Stimulated activated CD4-positive, alpha-beta T cell treated with anti-CD3 and anti-CD28 coated beads, Interleukin-2, amount 100 ng/mL, for 48 hours (primary cell): ENCODE measurements around the gene PAPOLB.

Experiments used
- DNase-seq, 2 donors: peaks; one replicate each; pipeline ENCODE4 v3.0.0-alpha.2; 2020

PAPOLB gene

DNA sequence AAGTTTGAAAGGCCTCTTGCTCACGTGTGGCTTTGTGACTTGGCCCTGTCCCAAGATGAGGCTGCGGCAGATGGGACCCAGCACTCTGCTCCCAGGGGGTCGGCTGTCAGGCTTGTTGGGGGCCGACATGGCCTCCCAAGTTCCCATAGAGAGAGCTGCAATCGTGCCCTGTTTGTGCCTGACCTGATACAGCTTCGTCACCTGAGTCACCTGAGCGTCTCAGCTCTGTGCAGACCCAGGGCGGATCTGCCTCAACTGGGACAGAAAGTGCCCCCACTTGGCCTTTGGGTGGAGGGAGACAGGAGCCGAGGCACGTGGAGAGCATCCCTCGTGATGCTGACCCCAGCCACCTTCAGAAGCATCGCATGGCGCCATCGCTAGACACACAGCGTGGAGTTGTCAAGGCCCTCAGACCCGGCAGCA is 21.7 kb downstream of the PAPOLB start:
- no peak for DNase-seq

- no peak for DNase-seq
Measured at GRCh38 chr7:4838626-4839334, 23.1 kb downstream of the PAPOLB start.

- no peak for DNase-seq
Measured at GRCh38 chr7:4837803-4838625, 23.8 kb downstream of the PAPOLB start.

DNA sequence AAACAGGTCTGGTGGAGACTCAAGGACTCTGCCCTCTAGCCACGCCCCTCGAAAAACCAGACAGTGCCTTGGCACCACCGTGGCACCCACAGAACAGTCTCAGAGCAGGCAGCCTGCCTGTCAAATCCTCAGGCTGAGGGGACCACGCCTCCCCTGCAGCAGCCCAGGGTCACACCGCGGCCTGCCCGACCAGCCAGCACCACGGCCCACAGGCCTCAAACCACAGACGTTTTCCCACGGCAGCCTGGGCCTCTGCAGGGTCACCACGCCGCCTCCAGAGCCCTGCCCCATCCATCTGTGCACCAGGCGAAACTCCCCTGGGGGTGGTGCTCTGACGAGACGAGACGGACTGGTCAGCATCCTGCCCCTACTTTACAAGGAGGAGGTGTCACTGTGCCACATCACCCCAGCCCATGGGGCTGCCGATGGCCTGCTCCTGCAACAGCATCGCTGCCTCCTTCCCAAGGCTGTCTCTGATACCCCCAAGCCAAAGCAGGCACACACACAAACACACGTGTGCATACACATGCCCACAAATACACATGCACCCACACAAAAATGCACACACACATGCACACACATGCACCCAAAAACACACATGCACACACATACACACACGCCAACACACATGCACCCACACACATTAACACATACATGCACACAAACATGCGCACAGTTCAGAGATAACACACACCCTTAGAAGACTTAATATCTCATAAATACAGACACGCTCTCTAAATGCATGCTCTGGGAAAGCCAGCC is 24.6 kb downstream of the PAPOLB start:
- no peak for DNase-seq

DNA sequence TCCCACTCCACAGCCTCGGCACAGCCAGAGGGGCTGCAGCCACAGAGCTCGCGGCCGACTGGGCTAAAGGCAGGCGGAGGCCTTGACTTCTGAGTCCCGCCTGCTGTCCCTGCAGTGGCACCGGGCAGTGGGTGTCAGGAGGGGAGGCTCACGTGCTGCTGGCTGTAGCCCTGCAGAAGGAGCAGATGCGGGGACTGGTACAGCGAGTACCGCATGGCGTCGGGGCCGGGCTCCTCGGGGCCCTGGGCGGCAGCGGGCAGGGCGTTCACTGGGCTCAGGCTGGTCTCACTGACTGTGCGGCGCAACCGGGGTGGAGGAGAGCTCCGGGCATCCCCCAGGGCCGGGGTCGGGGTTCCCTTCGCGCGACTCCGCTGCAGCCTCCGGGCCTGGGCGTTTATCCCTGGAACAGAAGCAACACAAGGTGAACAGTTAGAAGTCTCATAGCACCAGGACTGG is 25.6 kb downstream of the PAPOLB start:
- DNase-seq, result no peak

DNA sequence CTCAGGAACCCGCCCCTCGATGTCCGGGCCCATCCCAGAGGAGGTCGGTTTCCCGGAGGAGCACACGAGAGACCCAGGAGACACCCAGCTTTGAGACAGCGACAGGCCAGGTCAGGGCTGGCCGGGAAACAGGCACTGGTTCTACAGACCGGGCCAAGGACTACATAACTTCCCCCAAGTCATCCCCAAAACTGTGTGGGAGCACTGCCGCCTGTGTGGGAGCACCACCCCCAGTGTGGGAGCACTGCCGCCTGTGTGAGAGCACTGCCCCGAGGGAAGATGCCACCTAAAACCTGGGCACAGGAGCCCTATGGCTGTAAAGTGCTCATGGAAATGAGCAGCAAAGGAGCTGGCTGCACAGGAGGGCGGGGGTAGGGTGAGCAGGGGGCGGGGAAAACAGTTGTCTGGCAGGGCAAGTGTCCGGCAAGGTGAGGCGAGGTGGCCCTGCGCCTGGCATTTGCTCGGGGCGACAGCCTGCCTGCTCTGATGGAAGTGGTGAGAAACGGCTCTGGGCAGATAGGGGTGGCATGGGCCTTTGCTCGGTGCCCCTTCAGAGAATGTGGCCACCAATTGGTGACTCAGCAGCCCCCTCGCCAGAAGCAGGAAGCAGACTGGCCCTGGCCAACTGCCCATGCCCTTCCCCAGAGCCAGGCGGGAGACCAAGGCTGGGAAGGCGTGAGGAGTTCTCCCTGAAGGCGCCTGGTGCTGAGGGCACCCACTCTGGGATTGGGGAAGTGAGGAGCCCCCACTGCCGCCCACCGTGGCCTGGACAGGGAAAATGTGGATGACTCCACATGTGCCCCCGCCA is 26.2 kb downstream of the PAPOLB start:
- no peak for DNase-seq

GRCh38 chr7:4834601-4835397 is 27.0 kb downstream of the PAPOLB start:
- no peak for DNase-seq

DNA sequence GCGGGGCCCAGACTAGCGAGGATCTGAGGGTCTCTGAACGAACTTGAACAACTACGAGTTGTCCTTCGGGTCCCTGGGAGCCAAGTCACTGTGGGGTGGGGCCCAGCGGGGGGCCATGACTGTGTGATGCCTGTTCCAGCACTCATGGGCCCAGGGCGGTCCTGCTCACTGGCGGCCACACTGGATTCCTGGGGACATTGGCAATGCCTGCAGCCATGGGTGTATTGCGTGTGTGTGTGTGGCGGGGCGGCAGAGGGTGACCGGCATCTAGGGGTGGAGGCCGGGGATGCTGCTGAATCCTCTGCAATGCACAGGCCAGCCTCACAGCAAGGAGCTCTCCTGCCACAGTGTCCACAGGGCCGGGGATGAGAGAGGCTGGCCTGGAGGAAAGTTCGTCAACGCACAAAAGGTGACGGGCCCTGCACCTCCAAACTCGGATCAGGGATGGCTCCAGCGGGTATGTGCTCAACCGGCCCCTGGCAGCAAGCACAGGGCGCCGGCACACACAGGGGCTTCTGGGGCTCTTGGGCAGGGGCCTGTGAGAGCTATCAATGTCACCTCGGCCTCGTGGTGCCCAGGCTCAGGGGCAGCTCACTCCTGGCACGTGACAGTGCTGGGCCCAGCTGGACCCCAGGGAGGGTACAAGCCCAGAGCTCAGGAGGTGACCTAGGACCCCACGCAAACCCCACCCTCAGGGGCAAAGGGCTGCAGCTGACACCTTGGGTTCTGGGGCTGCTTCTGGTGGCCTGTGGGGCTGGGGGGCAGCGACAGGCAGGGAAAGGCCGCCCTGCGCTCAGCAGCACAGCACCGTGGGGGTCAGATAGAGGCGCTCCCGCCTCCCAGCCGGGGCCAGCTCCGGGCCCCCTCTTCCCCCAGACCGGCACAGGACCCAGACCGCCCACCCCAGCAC is 27.9 kb downstream of the PAPOLB start:
- no peak for DNase-seq

DNA sequence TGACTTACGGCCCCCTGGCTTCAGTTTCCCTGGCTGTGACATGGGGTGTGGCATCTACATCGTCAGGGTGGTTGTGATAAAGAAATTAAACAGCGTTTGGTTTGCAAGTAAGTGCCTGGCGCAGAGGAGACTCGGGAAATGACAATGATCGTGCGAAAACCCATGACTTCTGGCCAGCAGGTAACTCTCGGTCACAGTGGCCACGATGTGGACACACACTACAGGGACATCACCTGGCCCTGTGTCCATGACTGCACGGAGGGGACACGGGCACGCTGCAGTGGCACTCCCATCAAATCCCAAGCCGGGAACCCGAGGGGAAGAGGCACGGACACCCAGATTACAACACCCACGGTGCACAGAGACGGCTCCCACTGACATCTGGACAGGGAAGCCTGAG is 28.7 kb downstream of the PAPOLB start:
- no peak for DNase-seq

DNA sequence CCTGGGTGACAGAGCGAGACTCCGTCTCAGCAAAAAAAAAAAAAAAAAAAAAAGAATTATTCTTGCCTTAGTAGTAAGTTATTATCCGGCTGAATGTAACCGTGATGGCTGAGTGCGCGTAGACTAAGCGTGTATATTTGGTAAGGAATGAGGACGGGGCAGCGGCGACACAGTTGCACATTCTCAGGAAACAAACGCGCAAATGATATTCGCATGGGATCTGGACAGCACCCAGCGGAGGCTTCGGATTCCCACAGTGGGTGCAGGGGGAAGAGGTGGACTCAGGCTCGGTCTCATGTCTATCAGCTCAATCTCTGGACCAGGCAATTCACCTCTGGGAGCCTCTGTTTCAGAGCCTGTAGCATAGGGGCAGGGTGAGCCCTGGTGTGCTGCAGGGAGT is 29.1 kb downstream of the PAPOLB start:
- DNase-seq, result no peak

- DNase-seq, result no peak
Measured at GRCh38 chr7:4831723-4832495, 29.9 kb downstream of the PAPOLB start.

- peak; percentile 42 to 45 for DNase-seq
Measured at GRCh38 chr7:4830176-4830575, 31.7 kb downstream of the PAPOLB start.

DNA sequence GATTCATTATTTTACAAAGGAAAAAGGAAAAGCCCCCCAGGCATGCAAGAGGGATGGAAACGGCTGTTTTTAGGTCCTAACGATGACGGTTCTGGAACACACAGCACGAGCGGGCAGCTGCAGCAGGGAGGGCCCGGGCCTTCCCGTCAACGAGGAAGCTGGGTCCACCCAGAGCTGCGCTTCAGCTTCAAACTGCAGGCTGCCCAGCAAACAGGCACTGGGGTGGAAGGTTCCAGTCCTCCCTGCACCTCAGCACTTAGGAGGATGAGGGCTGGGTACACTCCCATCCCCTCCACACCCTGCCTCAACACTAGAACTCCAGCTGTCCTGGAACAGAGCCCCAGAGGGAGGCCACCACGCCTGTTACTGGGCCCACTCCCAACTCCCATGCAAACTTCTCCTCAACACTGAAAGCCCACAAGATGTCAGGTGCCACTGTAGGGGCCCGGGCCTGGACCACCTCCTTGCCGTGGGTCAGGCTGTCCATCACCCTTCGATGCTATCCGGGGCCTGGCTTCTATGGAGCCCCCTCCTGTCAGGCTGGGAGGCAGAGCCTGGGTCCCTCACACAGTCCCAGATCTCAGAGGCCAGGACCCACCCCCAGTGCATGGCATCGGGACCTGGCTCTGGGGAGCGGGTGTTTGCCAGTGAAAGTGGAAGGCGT is 33.0 kb downstream of the PAPOLB start:
- DNase-seq, result no peak

DNA sequence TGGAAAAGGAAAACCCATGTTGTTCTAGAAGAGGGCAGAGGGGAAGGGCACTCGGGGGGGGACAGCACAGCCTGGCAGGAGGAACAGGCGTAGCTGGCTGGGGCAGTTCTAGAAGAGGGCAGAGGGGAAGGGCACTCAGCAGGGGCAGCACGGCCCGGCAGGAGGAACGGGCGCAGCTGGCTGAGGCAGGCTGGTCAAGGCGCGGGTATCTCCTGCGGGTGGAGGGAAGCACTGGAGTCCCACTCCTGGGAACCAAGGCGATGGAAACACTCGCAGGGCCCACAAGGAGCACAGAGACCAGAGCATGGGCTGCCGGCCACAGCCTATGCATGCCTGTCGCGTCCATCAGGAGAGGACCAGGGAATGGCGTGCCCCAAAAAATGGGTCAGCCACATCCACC is 36.7 kb downstream of the PAPOLB start:
- DNase-seq, result no peak

- DNase-seq, result no peak
Measured at GRCh38 chr7:4824120-4824775, 37.6 kb downstream of the PAPOLB start.

DNA sequence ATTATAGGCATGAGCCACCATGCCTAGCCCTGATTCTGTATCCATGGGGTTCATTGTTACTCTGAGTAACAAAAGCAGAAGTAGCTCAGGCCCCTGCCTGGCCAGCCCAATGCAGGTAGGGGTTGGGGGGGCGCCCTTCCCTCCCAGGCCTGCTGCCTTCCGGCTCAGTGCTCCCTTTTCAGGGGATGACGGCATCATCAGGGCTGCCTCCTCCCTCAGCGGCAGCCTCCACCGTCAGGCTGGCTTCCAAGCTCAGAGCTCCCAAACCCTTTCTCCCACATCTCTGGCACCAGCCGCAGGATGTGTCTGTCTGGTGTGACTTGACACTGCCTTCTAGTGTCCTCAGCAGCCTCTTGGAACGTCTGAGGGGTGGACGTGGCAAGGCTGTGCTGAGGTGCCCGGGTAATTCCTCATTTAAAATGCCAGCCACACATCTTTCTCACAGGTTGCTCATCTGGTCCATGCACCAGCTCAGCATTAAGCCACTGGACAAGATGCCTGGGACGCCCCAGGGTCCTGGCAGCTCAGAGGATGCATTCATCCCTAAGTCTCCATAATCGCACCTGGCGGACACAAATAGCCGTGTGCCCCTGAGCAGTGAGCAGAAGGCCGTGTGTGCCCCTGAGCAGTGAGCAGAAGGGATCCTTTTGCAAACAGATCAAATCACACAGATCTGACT is 38.2 kb downstream of the PAPOLB start:
- no peak for DNase-seq

- DNase-seq, result no peak
Measured at GRCh38 chr7:4822677-4823076, 39.2 kb downstream of the PAPOLB start.

- DNase-seq, result no peak
Measured at GRCh38 chr7:4820967-4821471, 40.8 kb downstream of the PAPOLB start.
